Measurements from ENCODE around the gene MAPK11.

DNA sequence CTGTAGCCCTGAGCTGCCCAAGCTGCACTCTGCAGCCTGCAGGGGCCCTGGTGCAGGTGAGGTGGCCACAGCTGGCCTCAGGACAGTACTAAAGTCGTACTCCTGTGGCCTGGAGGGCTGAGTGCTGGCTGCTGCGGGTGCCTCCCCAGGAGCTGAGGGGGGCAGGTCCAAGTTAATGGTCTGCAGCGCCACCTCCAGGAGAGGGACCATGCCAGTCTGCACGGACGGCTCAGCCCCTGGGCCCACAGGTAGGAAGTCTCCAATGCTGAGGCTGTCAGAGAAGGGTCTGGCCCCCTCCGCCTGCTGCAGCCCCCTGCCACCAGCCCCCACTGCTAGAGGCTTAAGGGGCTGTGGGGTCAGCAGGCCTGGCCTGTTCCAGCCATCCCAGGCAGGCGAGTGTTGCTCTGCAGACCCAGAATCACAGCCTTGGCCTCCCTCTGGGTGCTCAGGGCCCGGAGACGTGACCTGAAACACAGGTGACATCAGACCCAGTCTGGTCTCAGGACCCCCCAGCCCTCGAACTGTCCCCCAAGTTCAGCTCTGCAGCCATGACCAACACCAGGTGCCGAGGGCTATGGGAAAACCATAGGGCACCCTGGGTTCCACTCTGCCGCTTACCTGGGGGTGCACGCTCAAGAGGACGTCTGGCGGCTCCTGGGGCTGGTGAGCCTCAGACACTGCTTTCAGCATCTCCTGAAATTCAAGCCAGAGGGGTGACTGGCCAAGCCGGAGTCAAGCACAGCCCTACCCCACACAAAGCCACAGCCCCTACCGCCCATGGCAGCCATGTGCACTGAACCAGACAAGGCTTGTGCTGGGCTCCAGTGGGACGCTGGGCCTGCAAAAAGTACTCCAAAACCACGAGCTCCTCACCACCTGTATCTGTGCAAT is 48.5 kb downstream of the MAPK11 start:
- TF ChIP-seq POLR2A (IDR thresholded peaks at IDR 0.05; ENCODE audit: low read depth, low read length) (no peak), POLR2AphosphoS5 (IDR thresholded peaks at IDR 0.05; ENCODE audit: low read depth, low read length) (no peak)
